GM21447 (cell line): Measurements from ENCODE around the gene UBA7.

Source experiments
- ATAC-seq: cut with Tn5 transposase; IDR thresholded peaks from one replicate; pipeline ENCODE4 v1.9.1; 2021; ENCODE audit not compliant: unreplicated experiment

The UBA7 gene

DNA sequence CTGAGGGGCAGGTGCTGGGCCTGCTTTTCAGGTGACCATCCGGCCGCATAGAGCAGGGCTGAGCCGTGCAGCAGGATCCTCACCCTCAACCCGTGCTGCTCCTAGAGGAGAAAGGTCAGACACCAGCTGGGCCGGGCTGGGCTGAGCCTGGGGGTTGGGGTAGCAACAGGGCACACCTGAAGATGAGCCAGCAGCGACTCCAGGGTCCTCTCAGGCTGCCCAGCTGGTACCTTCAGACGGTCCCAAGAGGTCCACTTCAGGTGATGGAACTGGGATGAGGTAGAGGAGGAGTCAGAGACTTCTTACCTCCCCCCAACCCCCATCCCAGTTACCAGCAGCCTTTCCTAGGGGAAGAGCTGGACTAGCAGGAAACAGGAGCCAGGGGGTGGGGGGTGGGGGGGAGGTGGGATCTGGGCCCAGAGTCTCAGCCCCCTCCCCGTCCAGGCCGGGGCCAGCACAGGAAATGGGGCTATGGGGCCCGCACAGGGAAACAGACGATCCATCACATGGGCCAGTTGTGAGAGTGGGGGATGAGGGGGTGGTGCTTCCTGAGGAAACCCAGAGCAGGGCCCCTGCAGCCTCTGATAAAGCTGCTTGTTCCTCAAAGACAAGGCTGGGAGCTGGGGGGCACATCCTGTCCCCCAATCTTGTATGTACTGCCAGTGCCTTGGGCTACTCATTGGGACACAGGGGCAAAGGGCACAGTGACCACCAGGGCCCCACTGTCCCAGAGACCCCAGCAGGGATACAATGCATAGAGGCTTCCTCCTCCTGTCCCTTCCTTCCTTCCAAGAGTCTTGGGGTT, 7.7 kb downstream of the UBA7 start:
- ATAC-seq = no peak

DNA sequence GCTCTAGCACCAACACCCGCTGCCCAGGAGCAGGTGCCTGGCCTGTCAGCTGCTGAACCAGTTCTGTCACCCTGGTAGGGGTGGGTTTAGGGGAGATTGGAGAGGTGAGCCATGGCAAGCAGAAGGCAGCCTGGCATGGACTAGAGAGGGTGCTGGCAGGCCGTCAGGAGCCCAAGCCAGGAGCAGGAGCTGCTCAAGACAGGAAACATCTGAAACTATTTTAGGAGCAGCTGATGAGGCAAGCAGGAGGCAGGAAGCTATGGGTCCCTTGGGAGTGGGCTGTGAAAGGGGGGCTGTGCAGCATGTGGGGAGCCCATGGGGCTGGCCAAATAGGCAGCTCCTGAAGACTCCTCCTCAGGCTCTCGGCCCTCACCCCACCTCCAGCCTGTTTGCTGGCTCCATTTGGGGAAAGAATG, 8.4 kb downstream of the UBA7 start:
- no peak for ATAC-seq

DNA sequence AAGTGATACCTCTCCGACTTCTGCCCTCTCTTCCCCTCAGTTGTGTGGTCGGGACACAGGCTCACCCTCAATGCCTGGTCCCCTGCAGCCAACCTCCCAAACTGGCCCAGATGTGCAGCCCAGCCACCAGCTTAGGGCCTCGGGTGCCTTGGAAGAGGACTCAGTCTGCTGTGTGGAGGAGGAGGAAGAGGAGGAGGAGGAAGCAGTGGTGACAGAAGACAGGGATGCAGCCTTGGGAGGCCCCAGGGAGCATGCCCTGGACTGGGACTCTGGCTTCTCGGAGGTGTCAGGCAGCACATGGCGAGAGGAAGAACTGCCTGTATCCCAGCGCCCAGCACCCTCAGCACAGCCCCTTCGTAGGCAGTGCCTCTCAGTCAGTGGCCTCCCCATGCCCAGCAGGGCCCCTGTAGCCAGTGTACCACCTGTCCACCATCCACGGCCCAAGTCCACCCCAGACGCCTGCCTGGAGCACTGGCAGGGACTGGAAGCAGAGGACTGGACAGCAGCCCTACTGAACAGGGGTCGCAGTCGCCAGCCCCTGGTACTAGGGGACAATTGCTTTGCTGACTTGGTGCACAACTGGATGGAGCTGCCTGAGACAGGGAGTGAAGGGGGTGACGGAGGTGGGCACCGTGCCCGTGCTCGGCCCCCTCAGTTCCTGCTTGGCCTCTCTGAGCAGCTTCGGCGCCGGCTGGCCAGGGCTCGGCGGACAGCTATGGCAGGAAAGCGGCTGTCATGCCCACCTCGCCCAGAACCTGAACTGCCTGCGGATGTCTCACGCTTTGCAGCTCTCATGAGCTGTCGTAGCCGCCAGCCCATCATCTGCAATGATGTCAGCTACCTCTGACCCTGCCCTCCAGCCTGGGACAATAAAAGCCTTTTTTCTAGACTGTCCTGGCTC, 9.4 kb downstream of the UBA7 start:
- no peak for ATAC-seq

DNA sequence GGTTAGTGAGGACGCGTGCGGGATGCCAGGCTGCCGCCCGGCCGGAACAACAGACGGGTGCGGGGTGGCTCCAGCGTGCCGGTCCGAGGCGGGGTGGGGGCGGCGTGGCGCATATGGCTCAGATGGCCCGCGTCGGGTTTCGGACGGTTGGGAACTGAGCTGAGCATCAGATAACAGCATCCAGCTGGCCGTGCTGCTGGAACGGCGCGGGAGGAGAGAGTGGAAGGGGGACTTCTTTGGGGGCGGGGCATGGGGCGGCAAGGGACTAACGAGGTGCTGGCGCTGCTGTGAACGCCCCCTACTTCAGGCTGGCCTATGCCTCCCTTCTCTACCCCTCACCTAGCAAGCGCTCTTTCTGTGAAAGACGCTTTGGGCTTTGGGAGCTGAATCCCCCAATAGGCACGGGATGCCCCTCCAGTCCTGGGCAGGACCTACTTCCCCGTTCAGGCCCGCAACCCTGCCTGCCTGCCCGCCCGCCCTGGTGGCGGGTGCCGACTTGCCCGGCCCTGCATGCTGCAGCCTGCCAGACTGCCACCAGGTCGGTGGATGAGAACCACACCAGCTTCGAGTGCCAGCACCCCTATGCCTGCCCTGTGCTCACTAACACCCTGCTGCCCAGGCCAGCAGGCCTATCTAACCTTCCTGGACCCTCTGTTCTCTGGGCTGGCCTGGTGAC, 10.2 kb downstream of the UBA7 start:
- ATAC-seq = peak; percentile 4

DNA sequence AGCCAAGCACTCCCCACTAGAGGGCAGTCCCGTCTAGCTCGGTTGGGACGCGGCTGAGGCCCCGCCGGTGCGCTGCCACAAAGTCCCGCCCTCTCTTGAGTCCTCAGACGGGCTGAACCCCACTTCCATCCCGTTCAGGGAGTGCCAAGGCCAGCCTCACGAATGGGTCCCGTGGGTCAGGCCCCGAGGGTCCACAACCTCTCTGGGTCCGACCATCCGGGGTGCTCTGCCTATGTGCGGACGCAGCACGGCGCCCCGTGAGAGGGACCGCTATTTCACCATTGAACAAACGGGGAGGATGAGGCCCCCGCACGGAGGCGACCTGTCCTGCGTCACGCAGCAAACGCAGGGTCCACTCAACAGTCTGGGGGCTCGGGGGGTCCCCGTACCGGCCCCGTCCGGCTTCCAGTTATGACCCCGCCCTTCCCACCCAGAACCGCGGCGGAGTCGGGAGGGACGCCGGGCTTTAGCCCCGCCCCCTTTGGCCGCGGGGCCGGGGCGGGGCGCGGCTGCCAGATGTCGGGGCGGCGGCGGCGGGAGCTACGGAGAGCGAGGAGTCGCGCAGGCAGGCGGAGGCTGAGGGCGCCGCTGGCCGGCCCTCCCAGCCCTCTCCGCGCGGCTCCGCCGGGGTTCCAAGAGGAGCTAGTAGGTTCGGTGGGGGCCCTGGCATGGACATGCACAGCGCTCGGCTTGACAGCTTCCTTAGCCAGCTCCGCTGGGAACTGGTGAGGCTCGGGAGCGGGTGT, 10.9 kb downstream of the UBA7 start, which contains the start of gene INKA1:
Gene INKA1, plus strand, starts transcription at position 543 of the 746 bp plus-strand sequence. Its CDS starts 132 bp downstream, at position 675.
- peak; percentile 52 for ATAC-seq

DNA sequence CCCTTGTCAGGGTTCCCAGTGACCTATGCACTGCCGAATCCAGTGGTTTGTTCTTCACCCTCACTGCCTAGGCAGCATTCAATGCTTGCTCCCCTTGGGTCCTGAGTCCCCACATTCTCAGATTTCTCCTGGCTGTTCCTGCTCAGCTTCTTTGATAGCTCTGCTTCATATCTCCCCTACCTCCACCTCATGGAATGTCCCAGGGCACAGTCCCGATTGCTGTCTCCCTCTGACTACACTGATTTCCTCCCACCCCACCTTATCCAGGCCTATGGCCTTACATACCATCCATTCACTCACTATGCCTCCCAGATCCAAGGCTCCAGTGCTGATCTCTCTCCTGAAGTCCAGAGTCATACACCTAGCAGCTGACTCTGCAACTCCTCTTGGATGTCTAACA, 12.6 kb downstream of the UBA7 start:
- no peak for ATAC-seq

DNA sequence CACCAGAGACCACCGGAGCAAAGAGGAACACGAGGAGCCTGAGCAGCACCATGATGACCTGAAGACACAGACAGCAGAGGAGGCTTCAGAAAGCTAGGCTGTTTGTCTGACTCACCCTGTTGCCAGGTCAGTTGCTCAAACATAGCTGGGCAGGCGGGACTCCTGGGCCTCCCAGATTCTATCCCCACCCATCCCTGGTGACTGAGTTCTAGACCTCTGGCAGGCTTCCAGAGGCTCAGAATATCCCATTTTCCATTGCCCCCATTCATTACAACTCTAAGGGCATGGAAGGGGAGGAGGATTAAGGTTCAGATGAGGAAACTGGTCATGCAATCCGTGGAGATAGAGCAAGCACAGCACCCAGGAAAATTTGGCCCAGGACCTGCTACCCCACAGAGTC, 14.0 kb downstream of the UBA7 start, which contains the start of gene CDHR4:
Gene CDHR4, minus strand, starts transcription at position 113 of the 400 bp plus-strand sequence. Its CDS starts 61 bp downstream, at position 52.
- ATAC-seq = no peak

DNA sequence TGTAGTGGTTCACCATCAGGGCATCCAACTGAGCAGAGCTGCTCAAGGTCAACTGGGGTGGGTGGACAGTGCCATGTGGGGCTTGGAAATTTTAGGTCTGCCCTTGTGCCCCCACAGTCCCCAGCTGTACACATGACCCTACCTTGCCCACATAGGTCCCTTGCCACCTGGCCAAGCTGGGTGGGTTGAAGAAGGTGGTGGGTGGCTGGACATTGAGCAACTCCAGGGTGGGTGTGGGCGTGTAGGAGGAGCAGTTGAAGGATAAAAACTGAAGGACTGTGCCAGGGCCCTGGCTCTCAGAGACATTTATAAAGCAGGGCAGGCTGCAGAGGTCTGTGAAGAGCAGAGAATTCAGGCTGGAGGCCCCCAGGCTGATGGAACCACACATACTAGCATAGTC, 14.6 kb downstream of the UBA7 start:
- no peak for ATAC-seq

DNA sequence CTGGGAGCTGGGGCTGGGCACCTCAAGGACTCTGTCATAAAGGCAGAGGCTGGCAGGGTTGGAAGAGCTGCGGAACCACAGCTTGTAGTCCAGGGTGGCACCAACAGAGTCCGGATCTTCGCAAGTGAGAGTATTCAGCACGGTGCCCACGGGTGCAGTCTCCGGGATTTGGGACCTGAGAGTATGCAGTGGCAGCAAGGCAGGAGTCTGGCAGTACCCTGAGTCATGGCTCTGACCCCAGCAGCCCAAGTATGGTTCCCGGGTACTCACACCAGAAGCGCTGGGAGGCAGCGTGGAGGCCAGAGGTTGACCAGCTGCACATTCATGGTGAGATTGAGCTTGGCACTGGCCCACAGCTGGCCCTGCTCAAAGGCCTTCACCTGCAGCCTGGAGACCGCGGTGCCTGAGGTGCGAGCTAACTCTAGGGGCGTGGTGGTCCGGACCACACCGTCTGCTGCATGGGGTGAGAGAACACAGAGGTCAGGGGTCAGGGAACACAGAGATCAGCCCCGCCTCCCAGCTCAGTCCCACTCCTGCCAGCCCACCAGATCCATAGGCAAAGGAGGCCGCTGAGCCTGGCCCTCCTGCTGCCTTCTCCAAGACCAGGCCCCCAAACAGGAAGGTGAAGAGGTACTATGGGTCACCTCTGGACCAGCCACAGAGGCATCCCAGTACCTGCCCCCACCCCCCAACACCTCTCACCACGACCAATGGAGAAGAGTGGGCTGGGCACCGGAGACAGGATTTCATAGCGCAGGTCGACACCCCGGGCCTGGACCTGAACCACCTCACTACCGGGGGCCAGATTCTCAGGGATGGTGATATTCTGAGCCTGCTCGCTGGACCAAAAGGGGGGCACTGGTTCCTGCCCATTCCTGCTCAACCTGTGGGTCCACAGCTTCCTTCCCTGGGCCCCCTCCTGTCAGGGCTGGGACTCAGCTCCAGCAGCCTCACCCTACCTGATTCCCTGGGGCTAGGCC, 18.5 kb downstream of the UBA7 start:
- ATAC-seq = no peak

DNA sequence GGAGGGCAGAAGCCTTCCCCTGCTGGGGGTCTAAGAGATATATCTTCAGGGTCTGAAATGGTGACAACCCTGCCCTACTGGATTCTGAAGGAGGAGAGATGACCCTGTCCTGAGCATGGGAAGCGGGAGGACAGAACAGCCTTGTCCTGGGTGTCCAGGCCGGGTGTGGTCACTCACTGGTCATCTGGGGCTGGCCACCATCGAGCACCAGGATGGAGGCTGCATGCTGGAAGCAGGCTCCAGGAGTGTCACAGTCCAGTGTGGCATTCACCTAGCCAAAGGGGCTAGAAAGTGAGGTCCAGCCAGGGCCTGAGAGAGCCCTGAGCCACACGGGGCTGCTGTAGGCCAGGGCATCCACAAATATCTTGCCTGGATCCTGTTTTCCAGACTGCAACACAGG, 19.3 kb downstream of the UBA7 start:
- no peak for ATAC-seq

DNA sequence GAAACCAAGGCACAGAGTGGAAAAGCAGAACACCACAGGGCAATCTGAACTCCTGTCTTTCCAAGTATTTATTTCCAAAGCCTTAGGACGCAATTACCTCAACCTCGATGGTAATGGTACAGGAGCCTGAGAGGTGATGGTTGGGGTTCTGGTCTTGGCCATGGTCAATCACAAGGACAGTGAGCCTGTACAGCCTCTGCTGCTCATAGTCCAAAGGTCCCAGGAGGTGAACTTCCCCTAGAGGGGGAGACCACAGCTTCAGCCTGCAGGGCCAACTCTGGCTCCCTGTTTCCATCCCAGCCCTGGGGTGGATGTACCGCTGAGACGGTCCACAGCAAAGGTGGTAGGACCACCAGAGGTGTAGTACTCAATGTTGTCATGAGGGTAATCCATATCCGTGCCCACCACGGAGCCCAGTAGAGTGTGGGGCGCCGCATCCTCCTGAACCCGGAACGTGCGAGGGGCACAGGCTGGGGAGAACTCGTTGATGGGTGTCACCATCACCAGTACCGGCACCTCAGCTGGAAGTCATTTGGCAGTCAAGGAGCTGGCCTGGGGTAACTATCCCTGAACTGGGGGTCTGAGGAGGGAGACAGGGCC, 20.2 kb downstream of the UBA7 start:
- no peak for ATAC-seq

DNA sequence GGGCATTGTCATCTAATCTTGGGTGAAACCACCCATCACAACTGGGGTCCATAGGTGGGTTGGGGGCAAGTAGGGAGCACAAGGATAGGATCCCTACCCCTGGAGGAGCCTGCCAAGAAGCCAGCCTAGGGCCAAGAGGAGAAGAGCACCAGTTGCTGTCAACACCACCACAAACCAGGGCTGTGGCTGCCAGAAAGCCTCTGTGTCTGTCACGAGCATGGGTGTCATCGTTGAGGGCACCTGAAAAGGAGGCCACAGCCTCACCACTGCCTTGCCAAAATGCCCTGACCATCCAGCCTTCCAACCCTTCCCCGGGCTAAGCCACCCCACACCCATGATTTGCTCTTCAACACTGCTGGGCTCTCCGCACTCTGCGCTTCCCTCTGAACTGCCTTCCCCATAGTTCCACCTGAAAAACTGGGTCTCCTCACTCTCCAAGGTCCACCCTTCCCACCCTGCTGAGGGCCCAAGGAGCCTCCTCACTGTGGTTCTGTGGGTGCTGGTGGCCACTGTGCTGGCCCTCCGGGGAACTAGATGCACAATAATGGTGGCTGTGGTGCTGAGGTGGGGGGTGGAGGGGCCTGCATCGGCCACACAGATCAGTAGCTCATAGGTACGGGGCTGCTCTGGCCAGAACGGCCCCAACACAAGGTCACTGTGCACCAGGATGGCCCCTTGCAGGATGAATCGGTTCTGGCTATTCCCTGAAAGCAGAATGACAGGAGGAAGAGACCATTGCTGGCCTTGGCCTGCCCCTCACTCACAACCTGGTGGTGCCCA, 21.2 kb downstream of the UBA7 start:
- no peak for ATAC-seq

DNA sequence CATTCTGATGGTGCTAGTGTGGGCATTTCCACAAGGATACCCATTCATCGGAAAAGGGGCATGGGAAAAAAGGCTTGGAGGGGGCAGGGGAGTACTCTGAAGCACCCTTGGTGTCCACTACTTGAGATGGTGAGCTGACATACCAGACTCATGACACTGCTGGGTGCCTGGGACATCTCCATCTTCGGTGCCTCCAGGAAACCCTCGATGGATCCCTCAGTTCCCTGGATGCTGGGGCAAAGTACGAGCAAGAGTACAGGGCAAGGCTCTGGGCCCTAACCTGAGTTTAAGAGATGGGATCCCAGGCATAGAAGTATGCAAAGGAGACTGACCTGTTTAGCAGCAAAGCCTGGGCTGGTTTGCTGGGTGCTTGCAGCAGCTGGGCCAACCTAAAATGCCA, 22.2 kb downstream of the UBA7 start:
- no peak for ATAC-seq

DNA sequence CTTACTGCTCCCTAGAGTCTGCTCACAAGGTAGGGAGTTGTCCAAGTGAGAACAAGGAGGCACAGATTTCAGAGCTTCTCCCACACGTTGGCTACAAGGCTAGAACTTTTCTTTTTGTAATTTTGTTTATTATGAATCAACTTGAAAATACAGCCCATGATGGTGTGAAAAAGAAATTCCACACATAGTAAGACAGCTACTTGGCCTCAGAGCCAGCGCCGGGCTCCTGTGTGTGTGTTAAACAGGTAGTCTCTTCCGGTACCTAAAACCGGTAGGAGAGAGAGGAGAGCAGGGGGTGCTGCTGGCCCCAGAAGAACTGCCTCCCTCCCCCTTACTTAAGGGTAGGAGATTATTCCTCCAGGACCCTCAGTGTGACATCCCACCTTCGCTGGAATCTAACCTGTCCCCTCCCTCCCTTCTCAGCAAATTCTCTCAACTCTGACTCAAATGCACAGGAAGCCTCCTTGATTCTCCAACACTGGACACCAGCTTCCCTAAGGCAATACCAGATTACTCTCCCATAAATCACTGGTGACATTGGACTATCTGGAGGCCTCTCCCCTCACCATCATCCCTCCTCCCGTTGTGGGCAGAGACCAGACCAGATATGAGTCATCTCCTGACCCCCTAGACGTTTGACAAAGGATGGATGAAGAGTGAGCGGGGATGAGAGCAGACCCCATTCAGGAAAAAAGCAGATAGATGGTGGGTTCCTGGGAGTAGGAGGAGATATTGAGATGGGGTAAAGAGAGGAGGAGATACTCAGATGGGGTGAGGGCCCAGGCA, 22.9 kb downstream of the UBA7 start:
- ATAC-seq = no peak

DNA sequence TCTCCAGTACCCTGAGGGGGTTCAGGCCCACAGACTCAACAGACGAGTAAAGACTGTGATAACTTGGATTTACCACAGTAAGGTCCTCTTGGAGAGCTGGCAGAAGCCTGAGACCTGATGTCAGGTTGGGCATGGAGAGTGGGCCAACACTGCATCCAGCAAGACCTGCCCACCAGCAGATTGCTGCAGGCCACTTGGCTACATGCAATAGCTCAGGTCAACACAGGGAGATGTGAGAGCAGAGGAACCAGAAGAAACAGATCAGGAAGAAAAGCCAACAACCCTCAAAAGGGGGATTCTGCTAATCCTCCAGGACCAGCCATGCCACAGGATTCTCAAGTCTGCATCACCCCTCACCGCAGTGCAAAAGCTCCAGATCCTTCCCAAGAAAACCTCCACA, 25.7 kb downstream of the UBA7 start:
- no peak for ATAC-seq

DNA sequence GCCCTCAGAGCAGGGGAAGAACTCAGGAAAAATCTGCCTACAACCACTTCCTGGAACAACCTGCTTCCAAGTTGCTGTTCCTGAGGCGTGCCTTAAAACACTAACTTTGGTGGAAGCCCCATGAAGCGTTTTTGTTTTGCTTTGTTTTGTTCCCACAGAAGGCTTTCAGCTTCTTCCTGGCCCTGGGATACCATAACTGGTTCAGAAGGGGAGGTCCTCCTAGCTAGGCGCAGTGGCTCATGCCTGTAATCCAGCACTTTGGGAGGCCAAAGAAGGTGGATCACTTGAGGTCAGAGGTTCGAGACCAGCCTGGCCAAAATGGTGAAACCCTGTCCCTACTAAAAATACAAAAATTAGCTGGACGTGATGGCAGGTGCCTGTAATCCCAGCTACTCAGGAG, 26.2 kb downstream of the UBA7 start:
- no peak for ATAC-seq

DNA sequence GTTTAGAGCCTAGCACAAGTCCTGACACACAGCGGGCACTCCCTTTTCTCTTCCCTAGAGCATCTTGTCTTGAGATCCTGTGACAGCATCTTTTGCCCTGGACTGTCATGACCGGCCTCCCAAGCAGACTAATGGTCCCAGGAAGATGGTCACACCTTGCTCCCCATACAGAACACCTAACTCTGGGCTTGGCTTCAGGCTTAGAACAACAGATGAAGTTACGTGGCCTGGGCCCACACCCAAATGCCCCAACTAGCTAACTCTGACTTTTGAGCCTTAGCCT, 26.6 kb downstream of the UBA7 start:
- no peak for ATAC-seq
